ENCODE measurements around the gene JAKMIP2. TPM values are rescaled to one million over a fixed set of nuclear protein-coding genes. Genes with fewer than 3 reads are reported as not detected.

JAKMIP2 gene
- total and polyA plus RNA-seq, 9 donors, result 0.10 to 7.0 (median 0.24) TPM

DNA sequence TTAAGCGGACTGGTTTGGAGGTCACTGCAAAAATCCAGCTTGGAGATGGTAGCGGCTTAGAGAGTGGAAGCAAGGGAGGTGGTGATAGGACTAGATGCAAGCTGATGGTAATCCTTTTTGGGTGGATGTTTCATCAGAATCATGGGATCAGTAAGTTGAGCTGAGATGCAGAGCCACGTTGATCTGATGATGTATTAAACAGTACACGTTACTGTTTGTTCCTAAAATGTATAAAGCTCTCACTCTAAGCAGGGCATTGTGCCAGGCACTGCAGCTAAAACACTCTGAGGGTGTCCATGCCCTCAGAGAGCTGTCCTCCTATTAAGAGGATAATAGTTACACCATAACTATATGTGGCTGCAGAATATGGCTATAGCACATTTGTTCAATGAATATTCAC lies 93.1 kb downstream of the JAKMIP2 start:
- H3K4me3 ChIP-seq, result no peak overlapping the region
- H3K27ac ChIP-seq, result no peak overlapping the region
- no peaks in the 10 kb centered on the region for H3K9me3 ChIP-seq
- no peak for DNase-seq
- WGBS, 3 donors, result 42 to 53% (median 48%) methylated on average over 4 of the region's 4 CpGs
- H3K27me3 ChIP-seq, result no peaks in the 10 kb centered on the region
- peaks cover 13% of the 10 kb centered on the region for H3K4me1 ChIP-seq (ENCODE audit: insufficient read depth)
- no peaks in the 10 kb centered on the region for H3K36me3 ChIP-seq
- intact Hi-C loops (cut with DNase I), result no loop called here
- TF ChIP-seq EP300 (IDR thresholded peaks at IDR 0.05) (no peak), POLR2A (IDR thresholded peaks at IDR 0.05) (no peak)
- TF ChIP-seq, protein P1, sequence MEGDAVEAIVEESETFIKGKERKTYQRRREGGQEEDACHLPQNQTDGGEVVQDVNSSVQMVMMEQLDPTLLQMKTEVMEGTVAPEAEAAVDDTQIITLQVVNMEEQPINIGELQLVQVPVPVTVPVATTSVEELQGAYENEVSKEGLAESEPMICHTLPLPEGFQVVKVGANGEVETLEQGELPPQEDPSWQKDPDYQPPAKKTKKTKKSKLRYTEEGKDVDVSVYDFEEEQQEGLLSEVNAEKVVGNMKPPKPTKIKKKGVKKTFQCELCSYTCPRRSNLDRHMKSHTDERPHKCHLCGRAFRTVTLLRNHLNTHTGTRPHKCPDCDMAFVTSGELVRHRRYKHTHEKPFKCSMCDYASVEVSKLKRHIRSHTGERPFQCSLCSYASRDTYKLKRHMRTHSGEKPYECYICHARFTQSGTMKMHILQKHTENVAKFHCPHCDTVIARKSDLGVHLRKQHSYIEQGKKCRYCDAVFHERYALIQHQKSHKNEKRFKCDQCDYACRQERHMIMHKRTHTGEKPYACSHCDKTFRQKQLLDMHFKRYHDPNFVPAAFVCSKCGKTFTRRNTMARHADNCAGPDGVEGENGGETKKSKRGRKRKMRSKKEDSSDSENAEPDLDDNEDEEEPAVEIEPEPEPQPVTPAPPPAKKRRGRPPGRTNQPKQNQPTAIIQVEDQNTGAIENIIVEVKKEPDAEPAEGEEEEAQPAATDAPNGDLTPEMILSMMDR (IDR thresholded peaks at IDR 0.05), result no peak

DNA sequence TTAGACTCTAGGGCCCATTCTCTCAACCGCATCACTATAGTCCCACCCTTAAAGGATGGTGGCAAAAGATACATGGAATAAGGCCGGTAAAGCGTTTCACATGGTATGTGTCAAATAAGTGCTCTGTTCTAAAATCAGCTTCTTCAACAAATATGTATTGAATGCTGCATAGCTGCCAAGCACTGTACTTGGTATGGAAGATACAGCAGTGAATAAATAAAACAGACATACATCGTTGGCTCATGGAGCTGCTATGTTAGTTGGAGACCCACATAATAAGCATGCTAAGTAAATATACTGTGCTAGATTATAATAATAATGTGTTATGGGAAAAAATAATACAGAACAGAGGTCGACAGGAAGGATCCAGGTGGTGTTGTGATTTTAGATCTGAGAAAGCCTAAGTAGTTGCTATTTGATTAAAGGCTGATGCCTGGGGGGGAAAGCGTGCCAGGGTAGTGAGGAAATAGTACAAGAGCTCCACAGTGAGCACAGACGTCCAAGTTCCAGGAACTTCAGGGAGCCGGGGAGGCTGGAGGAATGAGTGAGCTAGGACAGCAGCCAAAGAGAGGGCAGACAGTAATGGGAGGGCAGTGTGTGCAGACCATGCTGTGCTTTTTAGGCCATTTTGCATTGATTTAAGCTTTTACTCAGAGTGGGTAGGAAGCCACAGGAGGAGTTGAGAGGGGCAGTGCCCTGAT lies 93.7 kb downstream of the JAKMIP2 start:
- no peak for TF ChIP-seq EP300 (IDR thresholded peaks at IDR 0.05)
- TF ChIP-seq, protein P1 (IDR thresholded peaks at IDR 0.05), result no peak
- TF ChIP-seq POLR2A (IDR thresholded peaks at IDR 0.05), result no peak
- Histone ChIP-seq H3K4me3 (no peak overlapping the region), H3K27me3 (no peaks in the 10 kb centered on the region), H3K4me1 (ENCODE audit: insufficient read depth) (peaks cover 13% of the 10 kb centered on the region), H3K9me3 (no peaks in the 10 kb centered on the region), H3K27ac (no peak overlapping the region), H3K36me3 (no peaks in the 10 kb centered on the region)
- 23 to 30% (median 27%) methylated on average over 8 of the region's 8 CpGs for WGBS, 3 donors
- peak; percentile 33 to 74 (median 57) for DNase-seq
- intact Hi-C loops (cut with DNase I), result no loop called here

DNA sequence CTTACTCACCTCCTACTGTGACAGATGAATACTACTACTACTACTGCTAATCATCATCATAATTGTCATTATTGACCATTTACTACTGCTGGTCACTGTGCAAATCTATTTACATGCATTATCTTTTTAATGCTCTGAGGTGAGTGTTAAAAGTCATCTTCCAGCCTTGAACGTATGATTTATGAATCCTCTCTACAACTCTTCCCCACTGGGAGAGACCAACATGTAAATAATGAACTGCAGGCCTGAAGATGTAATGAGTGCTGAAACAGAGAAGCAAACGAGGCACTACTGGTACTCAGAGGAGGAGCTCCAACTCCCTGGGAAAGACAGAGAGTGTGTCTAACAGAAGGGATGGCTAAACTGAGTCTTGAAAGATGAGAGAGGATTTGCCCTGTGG lies 95.4 kb downstream of the JAKMIP2 start:
- WGBS, 3 donors, result 80 to 83% (median 81%) methylated on average over 2 of the region's 2 CpGs
- no peak for DNase-seq
- H3K36me3 ChIP-seq, result no peaks in the 10 kb centered on the region
- H3K27ac ChIP-seq, result no peak overlapping the region
- H3K4me1 ChIP-seq (ENCODE audit: insufficient read depth), result peaks cover 13% of the 10 kb centered on the region
- H3K27me3 ChIP-seq, result no peaks in the 10 kb centered on the region
- TF ChIP-seq EP300 (IDR thresholded peaks at IDR 0.05), result no peak
- TF ChIP-seq, protein P1 (IDR thresholded peaks at IDR 0.05), result no peak
- no peak for TF ChIP-seq POLR2A (IDR thresholded peaks at IDR 0.05)
- no peaks in the 10 kb centered on the region for H3K9me3 ChIP-seq
- intact Hi-C loops (cut with DNase I), result no loop called here
- no peak overlapping the region for H3K4me3 ChIP-seq

DNA sequence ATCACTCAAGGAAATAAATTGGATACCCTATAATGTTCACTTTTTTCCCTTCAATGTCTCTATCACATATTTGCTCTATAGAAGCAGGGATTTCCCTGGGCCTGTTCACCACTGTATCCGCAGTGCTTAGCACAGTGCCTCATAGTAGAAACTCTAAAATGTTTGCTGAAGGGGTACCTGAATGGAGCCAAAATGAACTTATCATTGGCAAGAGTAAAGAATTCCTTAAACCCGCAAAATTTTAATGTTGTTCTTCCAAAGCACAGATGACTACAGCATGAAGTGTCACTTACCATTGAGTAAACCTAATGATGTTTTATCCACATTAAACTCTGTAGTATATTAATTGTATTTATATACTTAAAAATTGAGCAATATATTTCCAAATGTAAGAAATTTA lies 96.1 kb downstream of the JAKMIP2 start:
- TF ChIP-seq, protein P1 (IDR thresholded peaks at IDR 0.05), result no peak
- TF ChIP-seq POLR2A (IDR thresholded peaks at IDR 0.05) (no peak), EP300 (IDR thresholded peaks at IDR 0.05) (no peak)
- intact Hi-C loops (cut with DNase I), result no loop called here
- H3K27me3 ChIP-seq, result no peaks in the 10 kb centered on the region
- no peak overlapping the region for H3K27ac ChIP-seq
- peaks cover 10% of the 10 kb centered on the region for H3K4me1 ChIP-seq (ENCODE audit: insufficient read depth)
- no peaks in the 10 kb centered on the region for H3K9me3 ChIP-seq
- 81 to 83% (median 81%) methylated on average over 2 of the region's 2 CpGs for WGBS, 3 donors
- no peaks in the 10 kb centered on the region for H3K36me3 ChIP-seq
- no peak for DNase-seq
- no peak overlapping the region for H3K4me3 ChIP-seq

Measured in ovary (tissue), 9 donors.